ENCODE data around the gene TCEA2. TPM values are rescaled to one million over a fixed set of nuclear protein-coding genes. Genes with fewer than 3 reads are reported as not detected.

TCEA2 gene
- total RNA-seq, 2 experiments from 2014 or later, result 36.4 to 71.2 TPM

- Histone ChIP-seq H3K4me1 (ENCODE audit: insufficient read depth, low read length, poor library complexity, severe bottlenecking) (peaks cover 22% of the 10 kb centered on the region), H2AFZ (ENCODE audit: low read length) (no peak overlapping the region), H3K9me3 (ENCODE audit: low read length) (no peaks in the 10 kb centered on the region), H3K27ac (ENCODE audit: low read depth, low read length, poor library complexity, severe bottlenecking) (no peak overlapping the region), H3K4me3 (ENCODE audit: low read depth, low read length, poor library complexity, severe bottlenecking) (no peak overlapping the region), H4K20me1 (ENCODE audit: insufficient read depth, low read length) (no peaks in the 10 kb centered on the region), H3K36me3 (ENCODE audit: insufficient read depth, low read length) (no peaks in the 10 kb centered on the region), H3K79me2 (ENCODE audit: insufficient read depth, low read depth, low read length) (no peaks in the 10 kb centered on the region), H3K9me2 (ENCODE audit: insufficient read depth, low read length) (no peaks in the 10 kb centered on the region), H3K4me2 (ENCODE audit: low read length) (no peak overlapping the region)
- intact Hi-C loops (cut with micrococcal nuclease; ENCODE audit: unreplicated experiment), result no loop called here
- peak; percentile 75 for DNase-seq (ENCODE audit: low spot score)
- no TSS peak for BruUV-seq (replicated peaks)
- TF ChIP-seq EZH2phosphoT487 (IDR thresholded peaks at IDR 0.05; ENCODE audit: borderline replicate concordance, low read depth, low read length), result no peak
- peak; percentile 82 for TF ChIP-seq CTCF (conservative IDR thresholded peaks at IDR 0.05; ENCODE audit: low read length)
- CTCF ChIA-PET (ENCODE audit: unreplicated experiment), result no interaction called here
- POLR2A ChIA-PET, result no interaction called here
These were observed 5.1 kb upstream of the TCEA2 start for GRCh38 chr20:64057628-64058498.

GRCh38 chr20:64058536-64058935 is 4.5 kb upstream of the TCEA2 start:
- no peak for TF ChIP-seq CTCF (conservative IDR thresholded peaks at IDR 0.05; ENCODE audit: low read length)
- TF ChIP-seq EZH2phosphoT487 (IDR thresholded peaks at IDR 0.05; ENCODE audit: borderline replicate concordance, low read depth, low read length), result no peak
- Histone ChIP-seq H3K4me3 (ENCODE audit: low read depth, low read length, poor library complexity, severe bottlenecking) (no peak overlapping the region), H3K4me1 (ENCODE audit: insufficient read depth, low read length, poor library complexity, severe bottlenecking) (peaks cover 22% of the 10 kb centered on the region), H3K36me3 (ENCODE audit: insufficient read depth, low read length) (no peaks in the 10 kb centered on the region), H3K9me2 (ENCODE audit: insufficient read depth, low read length) (no peaks in the 10 kb centered on the region), H2AFZ (ENCODE audit: low read length) (no peak overlapping the region), H4K20me1 (ENCODE audit: insufficient read depth, low read length) (no peaks in the 10 kb centered on the region), H3K79me2 (ENCODE audit: insufficient read depth, low read depth, low read length) (no peaks in the 10 kb centered on the region), H3K9me3 (ENCODE audit: low read length) (no peaks in the 10 kb centered on the region), H3K27ac (ENCODE audit: low read depth, low read length, poor library complexity, severe bottlenecking) (no peak overlapping the region), H3K4me2 (ENCODE audit: low read length) (no peak overlapping the region)
- no TSS peak for BruUV-seq (replicated peaks)
- ChIA-PET POLR2A (no interaction called here), CTCF (ENCODE audit: unreplicated experiment) (no interaction called here)
- no peak for DNase-seq (ENCODE audit: low spot score)
- intact Hi-C loops (cut with micrococcal nuclease; ENCODE audit: unreplicated experiment), result no loop called here

- ChIA-PET CTCF (ENCODE audit: unreplicated experiment) (no interaction called here), POLR2A (interaction anchor here (0.5 to 0.6 kb wide), 3 partner anchors 17 to 235 kb away, joined by 3 to 4 read pairs (median 3); partner anchors contain the start of gene RGS19)
- no peak for DNase-seq (ENCODE audit: low spot score)
- no TSS peak for BruUV-seq (replicated peaks)
- Histone ChIP-seq H3K9me2 (ENCODE audit: insufficient read depth, low read length) (no peaks in the 10 kb centered on the region), H3K4me1 (ENCODE audit: insufficient read depth, low read length, poor library complexity, severe bottlenecking) (peaks cover 49% of the 10 kb centered on the region), H3K9me3 (ENCODE audit: low read length) (no peaks in the 10 kb centered on the region), H3K4me2 (ENCODE audit: low read length) (peak overlapping the region; percentile 78), H3K4me3 (ENCODE audit: low read depth, low read length, poor library complexity, severe bottlenecking) (peak overlapping the region; percentile 86), H3K36me3 (ENCODE audit: insufficient read depth, low read length) (no peaks in the 10 kb centered on the region), H4K20me1 (ENCODE audit: insufficient read depth, low read length) (no peaks in the 10 kb centered on the region), H2AFZ (ENCODE audit: low read length) (peak overlapping the region; percentile 84; the same call in 1 of the 2 replicates), H3K27ac (ENCODE audit: low read depth, low read length, poor library complexity, severe bottlenecking) (no peak overlapping the region), H3K79me2 (ENCODE audit: insufficient read depth, low read depth, low read length) (no peaks in the 10 kb centered on the region)
- intact Hi-C loops (cut with micrococcal nuclease; ENCODE audit: unreplicated experiment), result loop anchor here (2.0 kb wide), 1 partner anchor 17 kb away; the partner anchor contains the start of gene RGS19
- TF ChIP-seq EZH2phosphoT487 (IDR thresholded peaks at IDR 0.05; ENCODE audit: borderline replicate concordance, low read depth, low read length) (no peak), CTCF (conservative IDR thresholded peaks at IDR 0.05; ENCODE audit: low read length) (no peak)
These were observed 762 bp upstream of the TCEA2 start for GRCh38 chr20:64062276-64062595.
